CD4-positive, alpha-beta memory T cell (primary cell): Measurements from ENCODE around the gene RIPPLY3. TPM values are rescaled to one million over a fixed set of nuclear protein-coding genes. Genes with fewer than 3 reads are reported as not detected.
"Not testable (repeated sequence)": the region's sequence is repeated elsewhere in the genome, so short reads cannot be mapped to it uniquely, and the experiment has no call there.

Source experiments
- CTCF ChIA-PET: fragments of 350-600 bp; sonication (Branson Sonifier 250); formaldehyde crosslinking; loops from one replicate; lab custom pipeline; 2021; ENCODE audit warnings: inconsistent platforms; ENCODE audit not compliant: partially characterized antibody; lab: Charles Lee
- POLR2A ChIA-PET: fragments of 350-600 bp; sonication (Branson Sonifier 250); formaldehyde crosslinking; loops from one replicate; lab custom pipeline; 2021; ENCODE audit not compliant: partially characterized antibody; lab: Charles Lee
- DNase-seq, 5 donors: peaks; one replicate each; pipeline versions ENCODE4 v3.0.0 to v3.0.0-alpha.2; 2020 to 2022; ENCODE audit warnings: mixed read lengths in 1 of 5
- H3K27ac ChIP-seq: one replicate; pipeline ENCODE4 v1.7.0; 2013; ENCODE audit warnings: low read depth, low read length
- H3K27me3 ChIP-seq: 2 replicates; pipeline ENCODE4 v1.7.0; 2013; ENCODE audit warnings: mild to moderate bottlenecking, low read length, moderate library complexity; ENCODE audit not compliant: insufficient read depth
- H3K36me3 ChIP-seq: 2 replicates; pipeline ENCODE4 v1.7.0; 2013; ENCODE audit warnings: mild to moderate bottlenecking, low read length, moderate library complexity; ENCODE audit not compliant: insufficient read depth
- H3K4me1 ChIP-seq: 2 replicates; pipeline ENCODE4 v1.7.0; 2013; ENCODE audit warnings: mild to moderate bottlenecking, low read length, moderate library complexity; ENCODE audit not compliant: insufficient read depth
- H3K4me3 ChIP-seq, 2 donors: one replicate each; pipeline ENCODE4 v1.7.0; 2013; ENCODE audit warnings: low read length in 2 of 2, mild to moderate bottlenecking in 1 of 2
- H3K9me3 ChIP-seq, 2 donors: one replicate each; pipeline ENCODE4 v1.7.0; 2013; ENCODE audit warnings: low read length in 2 of 2, control low read depth in 1 of 2; ENCODE audit not compliant: control insufficient read depth in 1 of 2
- H3K27ac Mint-ChIP-seq, 7 donors: one replicate each; pipeline ENCODE4 v1.8.0; 2020 to 2021; ENCODE audit warnings: mixed read lengths in 7 of 7, mild to moderate bottlenecking in 6 of 7, inconsistent platforms in 3 of 7, moderate library complexity in 3 of 7
- H3K27me3 Mint-ChIP-seq, 2 donors: one replicate each; pipeline ENCODE4 v1.8.0; 2020 to 2021; ENCODE audit warnings: mixed read lengths in 2 of 2
- H3K36me3 Mint-ChIP-seq, 2 donors: one replicate each; pipeline ENCODE4 v1.8.0; 2020 to 2021; ENCODE audit warnings: mixed read lengths in 2 of 2, inconsistent platforms in 1 of 2, mild to moderate bottlenecking in 1 of 2
- H3K4me1 Mint-ChIP-seq, 4 donors: one replicate each; pipeline ENCODE4 v1.8.0; 2020 to 2021; ENCODE audit warnings: mixed read lengths in 4 of 4, mild to moderate bottlenecking in 1 of 4
- H3K4me3 Mint-ChIP-seq, 8 donors: one replicate each; pipeline ENCODE4 v1.8.0; 2020 to 2021; ENCODE audit warnings: mixed read lengths in 8 of 8, mild to moderate bottlenecking in 7 of 8, moderate library complexity in 6 of 8, inconsistent platforms in 3 of 8
- H3K9me3 Mint-ChIP-seq, 8 donors: one replicate each; pipeline ENCODE4 v1.8.0; 2020 to 2021; ENCODE audit warnings: mixed read lengths in 8 of 8, mild to moderate bottlenecking in 5 of 8, inconsistent platforms in 3 of 8, moderate library complexity in 1 of 8
- intact Hi-C: fragments of 100-400 bp; cut with micrococcal nuclease; formaldehyde crosslinking; loops from one replicate; pipeline ENCODE4 v1.15.1; 2023
- polyA plus RNA-seq, 2 donors: library from polyadenylated mRNA; unstranded; fragments of 300-500 nt; fragmentation: Illumina TruSeq; gene quantifications; one replicate each; pipeline ENCODE4 v1.2.3, GENCODE V29; 2021
- total RNA-seq, 2 experiments: library from RNA; stranded (reverse); gene quantifications; one replicate each; pipeline ENCODE4 v1.2.3, GENCODE V29; 2021

RIPPLY3 gene
- total and polyA plus RNA-seq, 4 experiments from 2014 or later = not detected

DNA sequence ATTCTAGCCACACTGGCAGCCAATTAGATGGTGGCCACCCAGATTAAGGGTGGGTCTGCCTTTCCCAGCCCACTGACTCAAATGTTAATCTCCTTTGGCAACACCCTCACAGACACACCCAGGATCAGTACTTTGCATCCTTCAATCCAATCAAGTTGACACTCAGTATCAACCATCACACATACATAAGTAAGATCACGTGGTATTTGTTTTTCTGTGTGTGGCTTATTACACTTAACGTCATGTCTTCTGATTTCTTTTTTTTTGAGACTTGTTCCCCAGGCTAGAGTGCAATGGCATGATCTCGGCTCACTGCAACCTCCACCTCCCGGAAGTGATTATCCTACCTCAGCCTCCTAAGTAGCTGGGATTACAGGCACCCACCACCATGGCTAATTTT lies 27.9 kb downstream of the RIPPLY3 start:
- H3K36me3 ChIP-seq, DNase-seq, H3K27ac Mint-ChIP-seq, H3K4me3 Mint-ChIP-seq, H3K36me3 Mint-ChIP-seq, intact Hi-C loops, H3K4me1 Mint-ChIP-seq, H3K9me3 ChIP-seq, POLR2A ChIA-PET, H3K27ac ChIP-seq, H3K4me1 ChIP-seq, CTCF ChIA-PET, H3K27me3 ChIP-seq, H3K9me3 Mint-ChIP-seq, H3K4me3 ChIP-seq: not testable (repeated sequence)
- peaks cover 4 to 13% of the 10 kb centered on the region in 2 donors for H3K27me3 Mint-ChIP-seq

DNA sequence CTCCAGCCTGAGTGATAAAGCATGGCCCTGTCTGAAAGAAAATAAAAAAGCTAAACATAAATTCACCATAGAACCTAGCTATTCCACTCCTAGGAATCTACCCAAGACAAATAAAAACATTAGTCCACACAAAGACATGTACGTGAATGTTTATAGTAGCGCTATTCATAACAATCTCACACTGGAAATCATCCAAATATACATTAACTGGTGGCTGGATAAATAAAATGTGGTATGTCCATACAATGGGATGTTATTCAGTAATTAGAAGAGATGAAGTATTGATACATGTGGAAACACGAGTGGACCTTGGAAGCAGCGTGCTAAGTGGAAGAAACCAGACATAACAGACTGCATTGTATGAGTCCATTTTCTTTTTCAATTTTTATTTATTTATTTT lies 29.7 kb downstream of the RIPPLY3 start:
- POLR2A ChIA-PET = no interaction called here
- H3K27me3 ChIP-seq = no peaks in the 10 kb centered on the region
- intact Hi-C loops = no loop called here

GRCh38 chr21:37039411-37040075 lies 33.0 kb downstream of the RIPPLY3 start:
- H3K36me3 ChIP-seq = no peaks in the 10 kb centered on the region

More for the DNA sequence above, 29.7 kb downstream of the RIPPLY3 start:
- Mint-ChIP-seq H3K4me3 (no peak overlapping the region), H3K27ac (no peak overlapping the region), H3K36me3 (no peaks in the 10 kb centered on the region), H3K4me1 (no peaks in the 10 kb centered on the region), H3K27me3 (peaks cover 4 to 13% of the 10 kb centered on the region in 2 donors), H3K9me3 (no peaks in the 10 kb centered on the region)
- no peak for DNase-seq
- no peaks in the 10 kb centered on the region for H3K4me1 ChIP-seq
- no peak overlapping the region for H3K4me3 ChIP-seq
- CTCF ChIA-PET = no interaction called here
- no peaks in the 10 kb centered on the region for H3K36me3 ChIP-seq
- no peak overlapping the region for H3K27ac ChIP-seq
- no peaks in the 10 kb centered on the region for H3K9me3 ChIP-seq

GRCh38 chr21:37040212-37040611 lies 33.7 kb downstream of the RIPPLY3 start:
- H3K27me3 ChIP-seq = no peaks in the 10 kb centered on the region
- DNase-seq = no peak
- intact Hi-C loops = no loop called here
- peaks cover 2 to 3% of the 10 kb centered on the region in 2 donors for H3K27me3 Mint-ChIP-seq
- no peak overlapping the region for H3K4me3 ChIP-seq
- no peak overlapping the region for H3K27ac ChIP-seq
- H3K27ac Mint-ChIP-seq = peak overlapping the region in 1 of 7 donors; percentile 17
- H3K4me1 ChIP-seq = peaks cover 3% of the 10 kb centered on the region
- ChIA-PET POLR2A (no interaction called here), CTCF (no interaction called here)
- H3K4me1 Mint-ChIP-seq = peaks cover 4 to 7% (median 6%) of the 10 kb centered on the region in 4 donors
- no peaks in the 10 kb centered on the region for H3K36me3 Mint-ChIP-seq
- no peak overlapping the region for H3K4me3 Mint-ChIP-seq
- H3K9me3 Mint-ChIP-seq = no peaks in the 10 kb centered on the region
- no peaks in the 10 kb centered on the region for H3K36me3 ChIP-seq
- H3K9me3 ChIP-seq = no peaks in the 10 kb centered on the region

More at GRCh38 chr21:37039411-37040075, 33.0 kb downstream of the RIPPLY3 start:
- Histone ChIP-seq H3K9me3 (no peaks in the 10 kb centered on the region), H3K27ac (no peak overlapping the region), H3K4me1 (no peaks in the 10 kb centered on the region), H3K27me3 (no peaks in the 10 kb centered on the region), H3K4me3 (no peak overlapping the region)
- Mint-ChIP-seq H3K9me3 (no peaks in the 10 kb centered on the region), H3K4me1 (no peaks in the 10 kb centered on the region), H3K36me3 (no peaks in the 10 kb centered on the region), H3K27ac (no peak overlapping the region), H3K27me3 (peaks cover 2 to 3% of the 10 kb centered on the region in 2 donors), H3K4me3 (no peak overlapping the region)
- intact Hi-C loops = no loop called here
- DNase-seq = no peak
- CTCF ChIA-PET = no interaction called here
- POLR2A ChIA-PET = no interaction called here

DNA sequence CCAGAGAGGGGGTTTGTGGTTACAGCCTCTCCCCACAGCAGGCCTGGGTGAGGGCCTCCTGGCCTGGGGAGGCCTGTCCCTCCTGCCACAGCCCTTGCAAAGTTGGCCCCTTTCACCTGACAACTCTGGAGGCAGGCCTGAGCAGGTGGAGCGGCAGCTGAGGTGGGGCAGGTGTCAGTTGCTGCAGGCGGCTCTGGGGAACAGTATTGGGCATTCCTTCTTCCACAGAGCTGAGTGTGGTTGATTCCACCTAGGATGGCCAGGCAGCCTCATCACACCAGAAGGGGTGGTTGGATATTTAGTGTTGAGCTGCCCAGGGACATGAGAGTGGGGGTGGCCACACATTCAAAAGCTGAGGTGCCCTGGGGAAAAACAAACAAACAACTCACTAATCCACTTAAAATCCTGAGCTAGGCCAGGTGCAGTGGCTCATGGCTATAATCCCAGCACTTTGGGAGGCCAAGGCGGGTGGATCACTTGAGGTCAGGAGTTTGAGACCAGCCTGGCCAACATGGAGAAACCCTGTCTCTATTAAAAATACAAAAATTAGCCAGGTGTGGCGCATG lies 35.3 kb downstream of the RIPPLY3 start:
- no peak overlapping the region for H3K27ac ChIP-seq
- H3K4me1 ChIP-seq = peaks cover 6% of the 10 kb centered on the region
- H3K27me3 ChIP-seq = no peaks in the 10 kb centered on the region
- Mint-ChIP-seq H3K9me3 (no peaks in the 10 kb centered on the region), H3K36me3 (no peaks in the 10 kb centered on the region), H3K4me1 (peaks cover 6 to 11% (median 8%) of the 10 kb centered on the region in 4 donors), H3K27ac (no peak overlapping the region), H3K27me3 (peaks cover 2% of the 10 kb centered on the region in 2 donors), H3K4me3 (no peak overlapping the region)
- no peaks in the 10 kb centered on the region for H3K9me3 ChIP-seq
- no peak overlapping the region for H3K4me3 ChIP-seq
- no peaks in the 10 kb centered on the region for H3K36me3 ChIP-seq
- ChIA-PET POLR2A (no interaction called here), CTCF (no interaction called here)
- DNase-seq = no peak
- intact Hi-C loops = no loop called here

GRCh38 chr21:37043818-37044217 lies 37.3 kb downstream of the RIPPLY3 start:
- Histone ChIP-seq H3K27me3 (no peaks in the 10 kb centered on the region), H3K36me3 (no peaks in the 10 kb centered on the region), H3K9me3 (no peaks in the 10 kb centered on the region), H3K27ac (no peak overlapping the region), H3K4me1 (peaks cover 6% of the 10 kb centered on the region), H3K4me3 (no peak overlapping the region)
- DNase-seq = no peak
- intact Hi-C loops = no loop called here
- no peaks in the 10 kb centered on the region for H3K36me3 Mint-ChIP-seq
- POLR2A ChIA-PET = no interaction called here
- peak overlapping the region in 2 of 7 donors; percentile 12 to 75 for H3K27ac Mint-ChIP-seq
- peaks cover 2 to 5% of the 10 kb centered on the region in 2 donors for H3K27me3 Mint-ChIP-seq
- CTCF ChIA-PET = no interaction called here
- H3K9me3 Mint-ChIP-seq = no peaks in the 10 kb centered on the region
- peaks cover 6 to 11% (median 8%) of the 10 kb centered on the region in 4 donors for H3K4me1 Mint-ChIP-seq
- no peak overlapping the region for H3K4me3 Mint-ChIP-seq

DNA sequence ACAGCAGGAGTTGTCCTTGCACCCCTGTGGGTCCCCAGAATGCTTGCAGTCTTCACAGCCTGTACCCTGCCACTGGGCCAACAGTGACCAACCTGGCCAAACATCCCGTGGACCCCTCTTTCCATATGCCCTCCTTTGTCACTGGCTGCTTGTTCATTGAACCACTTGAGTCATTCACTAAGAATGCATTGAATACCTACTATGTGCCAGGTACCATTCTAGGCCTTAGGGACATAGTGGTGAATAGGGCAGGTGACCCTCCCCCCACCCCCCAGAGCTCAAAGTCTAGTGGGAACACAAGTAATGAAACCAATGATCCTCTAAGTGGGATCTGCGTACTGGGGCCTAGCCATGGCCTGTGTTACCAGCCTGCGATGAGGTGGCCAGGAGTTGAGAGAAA lies 38.1 kb downstream of the RIPPLY3 start:
- Mint-ChIP-seq H3K36me3 (no peaks in the 10 kb centered on the region), H3K27me3 (peaks cover 3 to 5% of the 10 kb centered on the region in 2 donors), H3K4me1 (peaks cover 6 to 11% (median 8%) of the 10 kb centered on the region in 4 donors), H3K4me3 (no peak overlapping the region), H3K9me3 (no peaks in the 10 kb centered on the region), H3K27ac (peak overlapping the region in 1 of 7 donors; percentile 29)
- Histone ChIP-seq H3K4me1 (peaks cover 6% of the 10 kb centered on the region), H3K9me3 (no peaks in the 10 kb centered on the region), H3K36me3 (no peaks in the 10 kb centered on the region), H3K27me3 (no peaks in the 10 kb centered on the region), H3K27ac (no peak overlapping the region), H3K4me3 (no peak overlapping the region)
- POLR2A ChIA-PET = no interaction called here
- intact Hi-C loops = no loop called here
- no peak for DNase-seq
- CTCF ChIA-PET = no interaction called here
